NCI-H128 (cell line): ENCODE results near the gene NTS.

Source experiments
- DNase-seq: peaks from one replicate; lab custom pipeline; 2025; ENCODE audit not compliant: unreplicated experiment; lab: John Stamatoyannopoulos, UW

Gene NTS

DNA sequence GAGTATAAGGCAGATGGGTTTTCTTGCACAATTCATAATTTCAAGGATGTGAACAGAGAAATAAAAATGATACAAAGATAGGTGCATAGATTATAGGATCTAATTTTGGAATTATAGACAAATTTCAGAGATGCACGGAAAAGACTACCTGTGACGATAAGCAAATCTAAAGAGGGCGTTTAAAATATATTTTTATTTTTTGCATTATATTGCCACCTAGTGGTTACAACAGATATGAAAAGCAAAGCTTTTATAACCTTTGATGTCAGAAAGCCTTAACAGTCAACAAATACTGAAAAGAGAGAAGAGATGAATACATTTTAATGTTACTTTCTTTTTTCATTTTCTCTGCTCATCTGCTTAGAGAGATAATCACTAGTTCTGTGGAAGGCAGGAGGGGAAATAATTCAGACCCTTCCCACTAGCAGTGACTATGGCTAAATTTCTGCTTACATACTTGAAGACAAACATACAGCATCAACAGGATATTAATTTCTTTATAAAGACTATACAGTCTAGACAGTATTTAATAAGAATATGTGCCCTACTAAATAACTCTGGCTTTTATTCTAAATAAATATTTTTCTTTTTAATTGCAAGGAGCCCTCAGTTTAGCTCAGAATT, 46.3 kb downstream of the NTS start:
- no peak for DNase-seq

DNA sequence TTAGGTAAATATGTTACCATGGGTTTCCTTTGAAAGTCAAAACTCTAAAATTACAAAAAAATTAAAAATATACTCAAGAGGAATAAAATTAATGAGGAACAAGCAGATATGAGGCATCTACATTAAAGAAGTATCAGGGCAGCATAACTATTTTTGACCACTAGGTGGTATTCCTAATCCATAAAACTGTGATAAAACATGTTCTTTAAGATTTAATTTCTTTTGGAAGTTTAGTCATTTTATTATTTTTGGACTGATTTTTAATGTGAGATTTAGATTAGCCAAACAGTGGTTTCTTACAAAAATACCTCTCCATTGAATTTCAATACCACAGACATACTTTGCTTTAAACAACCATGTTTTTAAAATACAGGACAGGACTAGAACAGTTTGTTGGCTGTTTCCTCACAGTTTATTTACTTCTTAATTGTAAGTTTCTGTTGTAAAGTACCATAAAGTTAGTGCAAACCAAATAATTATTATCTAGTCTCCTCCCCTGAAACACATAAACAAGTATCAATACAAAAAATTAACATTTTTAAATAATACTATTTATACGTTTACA, 49.8 kb downstream of the NTS start:
- DNase-seq, result no peak

DNA sequence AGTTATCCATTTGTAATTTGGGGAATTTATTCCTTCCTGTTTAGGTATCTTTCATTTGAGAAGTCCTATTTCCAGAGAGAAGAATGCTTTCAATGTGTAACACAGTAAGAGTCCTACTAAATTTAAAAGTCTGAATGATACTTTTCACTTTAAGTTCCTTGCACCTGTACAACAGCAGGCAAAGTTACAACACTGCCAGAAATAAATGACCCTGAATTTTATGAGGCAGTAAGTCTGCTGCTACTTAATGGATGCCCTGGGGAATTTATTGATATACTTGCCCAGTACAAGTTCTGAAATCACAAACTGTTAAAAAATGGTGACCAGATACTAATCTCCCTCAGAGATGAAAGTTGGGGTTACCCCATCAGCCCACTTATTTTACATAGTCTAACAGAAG, 53.1 kb downstream of the NTS start:
- DNase-seq, result no peak
